Heart right ventricle (tissue), 16 donors: ENCODE results near the gene BCAS4. TPM values are rescaled to one million over a fixed set of nuclear protein-coding genes. Genes with fewer than 3 reads are reported as not detected.

Source experiments
- ATAC-seq, 8 donors: fragments of 200-7000 bp; cut with Tn5 transposase; one replicate each; pipeline ENCODE4 v1.9.1; 2020; ENCODE audit warnings: mild to moderate bottlenecking in 8 of 8, moderate library complexity in 8 of 8, moderate number of reproducible peaks in 1 of 8
- DNase-seq, 2 donors: peaks; one replicate each; pipeline ENCODE4 v3.0.0-alpha.2; 2020
- H3K27ac ChIP-seq, 10 donors: fragments of 200-600 bp; sonication (generic) in 2 of 10; one replicate each; pipeline versions ENCODE4 v1.5.0 to v1.8.0; 2020 to 2022; ENCODE audit warnings: mild to moderate bottlenecking in 3 of 10
- H3K27me3 ChIP-seq, 7 donors: fragments of 200-600 bp; one replicate each; pipeline ENCODE4 v1.8.0; 2021 to 2022; ENCODE audit warnings: mild to moderate bottlenecking in 2 of 7
- H3K36me3 ChIP-seq, 9 donors: fragments of 200-600 bp; sonication (generic) in 1 of 9; one replicate each; pipeline versions ENCODE4 v1.5.0 to v1.8.0; 2020 to 2022; ENCODE audit warnings: mild to moderate bottlenecking in 2 of 9
- H3K4me1 ChIP-seq, 9 donors: fragments of 200-600 bp; sonication (generic) in 1 of 9; one replicate each; pipeline versions ENCODE4 v1.5.0 to v1.8.0; 2020 to 2022; ENCODE audit warnings: mild to moderate bottlenecking in 4 of 9
- H3K4me3 ChIP-seq, 10 donors: fragments of 200-600 bp; sonication (generic) in 2 of 10; one replicate each; pipeline versions ENCODE4 v1.5.0 to v1.8.0; 2020 to 2022; ENCODE audit warnings: mild to moderate bottlenecking in 7 of 10, moderate library complexity in 2 of 10
- H3K9me3 ChIP-seq, 11 donors: fragments of 200-600 bp in 10 of 11; sonication (generic) in 2 of 11; one replicate each; pipeline versions ENCODE4 v1.5.0 to v1.8.0; 2013 to 2022; ENCODE audit warnings: mild to moderate bottlenecking in 2 of 11, control low read depth in 1 of 11, moderate library complexity in 1 of 11
- WGBS, 2 donors: extraction: QIAGEN DNeasy Blood & Tissue Kit; methylation state at CpG; one replicate each; pipeline ENCODE4 v1.1.7; 2013; ENCODE audit warnings: inconsistent platforms in 1 of 2; 5-methylcytosine and 5-hydroxymethylcytosine counted together
- intact Hi-C, 10 donors: fragments of 100-400 bp; cut with DNase I; formaldehyde crosslinking; loops; one replicate each; pipeline versions ENCODE4 v1.11.1 to v1.14.2; 2022
- polyA plus RNA-seq, 2 donors: library from polyadenylated mRNA; stranded (reverse); fragments of 200-250 nt; gene quantifications; one replicate each; pipeline ENCODE4 v1.2.3, GENCODE V29; 2013
- total RNA-seq, 10 donors: library from RNA; stranded (reverse); fragmentation: NEBNext Ultra II Directional in 3 of 10; extraction: Animal tissue kit (Norgen Biotek cat#: 25700) in 3 of 10; gene quantifications; one replicate each; pipeline versions ENCODE4 v1.2.1 to v1.2.4, GENCODE V29; 2021 to 2023
- TF ChIP-seq, protein P1 (sequence below), 9 donors: fragments of 200-600 bp; sonication (generic) in 2 of 9; IDR thresholded peaks; one replicate each; pipeline versions ENCODE4 v1.5.0 to v1.8.0; 2021 to 2022; ENCODE audit warnings: antibody characterized with exemption in 9 of 9, mild to moderate bottlenecking in 5 of 9, moderate library complexity in 1 of 9
- donor health status: Arrhythmogenic right ventricular cardiomyopathy.
- donor health status: ischemic (EF 13 %, LVEDD 7.1; RV severe dilation, severe dysfunction).
- donor health status: healthy with polysubstance abuse.
- donor health status: DM: no; HTN: yes; CAD: no.
- donor health status: DM: no; HTN: no; CAD: no.
- donor health status: ischemic (EF 25% LVEDD 6.9; RV normal size, moderate dysfunction).
- donor health status: ischemic (EF 25% LVEDD 5.7; RV mildly dilated, moderate dysfunction).
- donor health status: healthy.
- donor health status: DM: yes; HTN: yes; CAD: no.
- donor health status: Ischemic cardiomyopathy.
- donor health status: ischemic (EF 35%, LVEDD 5.7; RV mildly dilated, moderate dysfunction).
- donor health status: nonischemic (EF 11% LVEDD 7.7; RV severe dilation, severe dysfunction).
- donor health status: DM: yes; HTN: yes; CAD: no.
- donor health status: PGD.
- donor health status: ischemic (EF 29% LVEDD 5.4; RV normal size, mild dysfunction).
- donor health status: nonischemic (EF 23%, LVEDD 6.1; RV moderate dilation, normal function).

The BCAS4 gene
- total and polyA plus RNA-seq, 12 donors, result 0.54 to 3.6 (median 2.2) TPM

DNA sequence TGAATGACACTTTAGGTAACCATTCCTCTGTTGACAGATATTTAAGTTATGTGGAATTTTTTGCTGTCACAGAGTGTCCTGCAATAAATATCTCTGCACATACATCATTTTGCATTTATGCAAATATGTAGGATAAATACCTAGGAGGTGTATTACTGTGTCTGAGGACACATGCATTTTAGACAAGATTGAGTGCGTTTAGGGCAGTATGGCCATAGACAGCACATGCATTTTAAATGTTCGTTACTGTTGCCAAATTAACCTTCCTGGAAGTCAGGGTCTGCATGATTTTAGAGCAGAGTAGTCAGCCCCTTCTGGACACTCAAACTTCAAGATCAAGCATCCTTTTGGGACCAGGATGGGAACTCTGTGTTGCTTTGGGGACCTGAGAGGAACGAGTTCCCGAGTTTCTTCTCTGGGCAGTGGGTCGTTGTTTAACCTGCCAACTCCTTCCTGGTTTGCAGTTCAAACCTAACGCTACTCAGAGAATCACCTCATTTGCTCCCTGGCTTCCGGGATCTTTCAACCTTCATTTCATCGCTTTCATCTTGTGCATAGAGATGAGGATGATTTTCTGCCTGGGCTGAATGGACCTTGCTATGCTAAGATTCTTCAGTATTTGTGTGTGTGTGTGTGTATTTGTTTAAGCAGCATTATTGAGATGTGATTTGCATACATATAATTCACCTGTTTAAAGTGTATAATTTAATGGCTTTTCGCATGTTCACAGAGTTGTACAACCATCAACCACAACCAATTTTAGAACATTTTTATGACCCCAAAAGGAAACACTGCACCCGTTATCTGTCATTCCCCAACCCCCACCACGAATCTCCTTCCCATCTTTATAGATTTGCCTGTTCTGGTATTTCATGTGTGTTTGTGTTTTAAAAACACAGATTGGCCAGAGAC lies 9.8 kb downstream of the BCAS4 start:
- Histone ChIP-seq H3K4me3 (no peak overlapping the region), H3K27ac (peak overlapping the region in 1 of 10 donors; percentile 10), H3K9me3 (no peaks in the 10 kb centered on the region), H3K36me3 (no peaks in the 10 kb centered on the region), H3K4me1 (no peaks in the 10 kb centered on the region), H3K27me3 (peaks cover 0 to 3% (median 0%) of the 10 kb centered on the region in 7 donors)
- WGBS, 2 donors, result 62 to 72% methylated on average over 11 of the region's 11 CpGs
- TF ChIP-seq, protein P1, sequence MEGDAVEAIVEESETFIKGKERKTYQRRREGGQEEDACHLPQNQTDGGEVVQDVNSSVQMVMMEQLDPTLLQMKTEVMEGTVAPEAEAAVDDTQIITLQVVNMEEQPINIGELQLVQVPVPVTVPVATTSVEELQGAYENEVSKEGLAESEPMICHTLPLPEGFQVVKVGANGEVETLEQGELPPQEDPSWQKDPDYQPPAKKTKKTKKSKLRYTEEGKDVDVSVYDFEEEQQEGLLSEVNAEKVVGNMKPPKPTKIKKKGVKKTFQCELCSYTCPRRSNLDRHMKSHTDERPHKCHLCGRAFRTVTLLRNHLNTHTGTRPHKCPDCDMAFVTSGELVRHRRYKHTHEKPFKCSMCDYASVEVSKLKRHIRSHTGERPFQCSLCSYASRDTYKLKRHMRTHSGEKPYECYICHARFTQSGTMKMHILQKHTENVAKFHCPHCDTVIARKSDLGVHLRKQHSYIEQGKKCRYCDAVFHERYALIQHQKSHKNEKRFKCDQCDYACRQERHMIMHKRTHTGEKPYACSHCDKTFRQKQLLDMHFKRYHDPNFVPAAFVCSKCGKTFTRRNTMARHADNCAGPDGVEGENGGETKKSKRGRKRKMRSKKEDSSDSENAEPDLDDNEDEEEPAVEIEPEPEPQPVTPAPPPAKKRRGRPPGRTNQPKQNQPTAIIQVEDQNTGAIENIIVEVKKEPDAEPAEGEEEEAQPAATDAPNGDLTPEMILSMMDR (IDR thresholded peaks at IDR 0.05), result no peak
- no peak for DNase-seq
- intact Hi-C loops, result no loop called here
- ATAC-seq, result no peak

DNA sequence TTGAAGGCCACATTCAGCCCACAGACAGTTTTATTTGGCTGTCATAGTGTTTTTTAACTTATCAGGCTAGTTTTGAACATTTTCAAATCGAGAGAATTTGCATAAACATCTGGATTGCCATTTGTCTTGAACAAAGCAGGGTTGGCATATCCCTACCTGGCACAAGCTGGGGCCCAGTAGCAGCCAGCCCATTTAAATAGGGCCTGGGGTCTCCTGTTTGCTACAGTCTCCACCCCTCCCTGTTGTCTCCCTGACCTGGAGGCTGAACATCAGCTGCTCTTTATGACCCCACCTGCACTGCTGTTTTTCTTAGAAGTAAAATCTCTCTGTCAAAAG lies 10.5 kb downstream of the BCAS4 start:
- 74 to 79% methylated on average over 1 of the region's 1 CpG for WGBS, 2 donors
- DNase-seq, result no peak

DNA sequence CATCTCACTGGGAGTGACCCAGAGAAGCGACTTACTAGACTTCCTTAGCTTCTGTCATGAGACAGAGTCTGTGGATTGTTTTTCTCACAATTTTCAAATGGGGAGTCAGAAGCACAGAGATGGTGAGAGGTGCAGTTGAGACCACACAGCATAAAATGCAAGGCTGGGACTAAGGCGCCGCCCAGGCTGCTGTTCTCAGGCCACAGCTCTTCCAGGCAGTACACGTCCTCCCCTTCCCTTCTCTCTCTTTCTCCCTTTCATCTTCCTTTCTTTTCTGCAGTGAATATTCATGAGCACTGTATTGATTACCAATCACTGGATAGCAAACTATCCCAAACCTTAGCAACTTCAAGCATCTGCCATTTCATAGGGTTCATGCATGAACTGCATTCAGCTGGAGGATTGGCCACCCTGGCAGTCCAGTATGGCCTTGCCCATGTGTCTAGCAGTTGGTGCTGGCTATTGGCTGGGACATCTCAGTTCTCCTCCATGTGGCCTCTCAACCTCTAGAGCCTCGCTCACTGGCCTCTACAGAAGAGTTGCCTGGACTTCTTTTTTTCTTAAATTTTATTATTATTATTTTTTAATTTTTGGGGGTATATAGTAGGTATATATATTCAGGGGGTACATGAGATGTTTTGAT lies 11.4 kb downstream of the BCAS4 start:
- TF ChIP-seq, protein P1 (IDR thresholded peaks at IDR 0.05), result no peak
- Histone ChIP-seq H3K4me1 (no peaks in the 10 kb centered on the region), H3K27me3 (peaks cover 0 to 3% (median 0%) of the 10 kb centered on the region in 7 donors), H3K36me3 (no peaks in the 10 kb centered on the region), H3K27ac (no peak overlapping the region), H3K4me3 (no peak overlapping the region), H3K9me3 (no peaks in the 10 kb centered on the region)
- intact Hi-C loops, result no loop called here
- ATAC-seq, result no peak
- DNase-seq, result no peak
- 93% methylated on average over 5 of the region's 5 CpGs for WGBS, 2 donors

More for the DNA sequence above, 10.5 kb downstream of the BCAS4 start:
- TF ChIP-seq, protein P1 (IDR thresholded peaks at IDR 0.05), result no peak
- ATAC-seq, result no peak
- Histone ChIP-seq H3K27me3 (peaks cover 0 to 3% (median 0%) of the 10 kb centered on the region in 7 donors), H3K9me3 (no peaks in the 10 kb centered on the region), H3K4me1 (no peaks in the 10 kb centered on the region), H3K4me3 (no peak overlapping the region), H3K36me3 (no peaks in the 10 kb centered on the region), H3K27ac (peak overlapping the region in 1 of 10 donors; percentile 10)
- intact Hi-C loops, result no loop called here

DNA sequence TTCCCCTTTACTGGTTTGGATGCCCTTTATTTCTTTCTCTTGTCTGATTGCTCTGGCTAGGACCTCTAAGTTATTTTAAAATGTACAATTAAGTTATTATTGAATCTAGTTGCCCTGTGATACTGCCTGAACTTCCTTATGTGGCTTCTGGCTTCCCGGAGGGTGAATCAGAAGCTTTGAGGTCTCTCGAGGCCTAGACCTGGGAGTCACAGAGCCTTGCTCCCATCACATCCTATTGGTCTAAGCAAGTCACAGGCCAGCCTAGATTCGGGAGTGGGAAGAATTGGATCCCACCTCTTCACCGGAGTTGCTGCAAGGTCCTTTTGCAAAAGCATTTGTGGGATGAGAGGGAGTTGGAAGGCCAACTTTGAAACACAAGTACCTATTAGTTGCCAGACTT lies 15.2 kb downstream of the BCAS4 start:
- intact Hi-C loops, result no loop called here
- Histone ChIP-seq H3K4me3 (no peak overlapping the region), H3K4me1 (no peaks in the 10 kb centered on the region), H3K27me3 (peaks cover 0 to 3% (median 0%) of the 10 kb centered on the region in 7 donors), H3K27ac (no peak overlapping the region), H3K9me3 (no peaks in the 10 kb centered on the region), H3K36me3 (no peaks in the 10 kb centered on the region)
- WGBS, 2 donors, result 78 to 89% methylated on average over 4 of the region's 4 CpGs
- TF ChIP-seq, protein P1 (IDR thresholded peaks at IDR 0.05), result no peak
- DNase-seq (no peak), ATAC-seq (no peak)
